ENCODE data around the gene THSD4.

- no peak for TF ChIP-seq CTCF (IDR thresholded peaks at IDR 0.05; ENCODE audit: low read depth, low read length, poor library complexity, severe bottlenecking)
- TF ChIP-seq EZH2phosphoT487 (IDR thresholded peaks at IDR 0.05; ENCODE audit: borderline replicate concordance, low read length): no peak
Measured at GRCh38 chr15:71823801-71824200, 708.5 kb downstream of the THSD4 start.
